ENCODE measurements around the gene RIMOC1.

DNA sequence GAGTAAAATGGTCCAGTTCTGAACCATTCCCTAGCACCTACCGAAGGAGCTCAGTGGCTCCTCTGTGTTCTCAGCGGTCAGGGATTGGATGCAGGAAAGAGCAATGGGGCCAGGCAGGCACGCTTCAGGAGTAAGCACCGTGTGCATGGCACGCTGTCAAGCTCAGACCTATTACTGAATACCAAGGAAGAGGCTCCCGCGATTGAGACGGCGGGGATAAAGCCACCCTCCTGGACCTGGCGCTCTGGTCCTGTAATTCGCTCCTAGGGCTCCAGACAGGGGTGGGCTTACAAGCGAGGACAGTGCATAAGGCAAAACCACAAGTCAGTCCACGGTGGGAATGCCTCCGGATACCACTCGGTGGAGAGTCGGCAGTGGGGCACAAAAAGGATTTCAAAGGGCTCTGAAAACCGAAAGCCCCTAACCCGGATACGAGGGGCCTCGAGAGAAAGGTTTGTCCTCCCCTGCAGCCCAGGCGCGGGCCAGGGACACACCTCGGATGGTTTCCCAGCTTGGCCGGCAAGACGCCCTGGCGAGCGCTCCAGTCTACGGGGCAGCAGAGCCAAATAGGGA, 34.9 kb upstream of the RIMOC1 start:
- TF ChIP-seq, protein P1, sequence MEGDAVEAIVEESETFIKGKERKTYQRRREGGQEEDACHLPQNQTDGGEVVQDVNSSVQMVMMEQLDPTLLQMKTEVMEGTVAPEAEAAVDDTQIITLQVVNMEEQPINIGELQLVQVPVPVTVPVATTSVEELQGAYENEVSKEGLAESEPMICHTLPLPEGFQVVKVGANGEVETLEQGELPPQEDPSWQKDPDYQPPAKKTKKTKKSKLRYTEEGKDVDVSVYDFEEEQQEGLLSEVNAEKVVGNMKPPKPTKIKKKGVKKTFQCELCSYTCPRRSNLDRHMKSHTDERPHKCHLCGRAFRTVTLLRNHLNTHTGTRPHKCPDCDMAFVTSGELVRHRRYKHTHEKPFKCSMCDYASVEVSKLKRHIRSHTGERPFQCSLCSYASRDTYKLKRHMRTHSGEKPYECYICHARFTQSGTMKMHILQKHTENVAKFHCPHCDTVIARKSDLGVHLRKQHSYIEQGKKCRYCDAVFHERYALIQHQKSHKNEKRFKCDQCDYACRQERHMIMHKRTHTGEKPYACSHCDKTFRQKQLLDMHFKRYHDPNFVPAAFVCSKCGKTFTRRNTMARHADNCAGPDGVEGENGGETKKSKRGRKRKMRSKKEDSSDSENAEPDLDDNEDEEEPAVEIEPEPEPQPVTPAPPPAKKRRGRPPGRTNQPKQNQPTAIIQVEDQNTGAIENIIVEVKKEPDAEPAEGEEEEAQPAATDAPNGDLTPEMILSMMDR (IDR thresholded peaks at IDR 0.05; ENCODE audit: low read length): no peak
- no peak for TF ChIP-seq EZH2 (IDR thresholded peaks at IDR 0.05; ENCODE audit: borderline replicate concordance, low read length)

Measured in OCI-LY1 (cell line).